ENCODE results near the gene TXNRD1.
A peak's percentile ranks its signal among the peaks of the same experiment; 100 is the strongest.
"Not testable (repeated sequence)": the region's sequence is repeated elsewhere in the genome, so short reads cannot be mapped to it uniquely, and the experiment has no call there.

The TXNRD1 gene

DNA sequence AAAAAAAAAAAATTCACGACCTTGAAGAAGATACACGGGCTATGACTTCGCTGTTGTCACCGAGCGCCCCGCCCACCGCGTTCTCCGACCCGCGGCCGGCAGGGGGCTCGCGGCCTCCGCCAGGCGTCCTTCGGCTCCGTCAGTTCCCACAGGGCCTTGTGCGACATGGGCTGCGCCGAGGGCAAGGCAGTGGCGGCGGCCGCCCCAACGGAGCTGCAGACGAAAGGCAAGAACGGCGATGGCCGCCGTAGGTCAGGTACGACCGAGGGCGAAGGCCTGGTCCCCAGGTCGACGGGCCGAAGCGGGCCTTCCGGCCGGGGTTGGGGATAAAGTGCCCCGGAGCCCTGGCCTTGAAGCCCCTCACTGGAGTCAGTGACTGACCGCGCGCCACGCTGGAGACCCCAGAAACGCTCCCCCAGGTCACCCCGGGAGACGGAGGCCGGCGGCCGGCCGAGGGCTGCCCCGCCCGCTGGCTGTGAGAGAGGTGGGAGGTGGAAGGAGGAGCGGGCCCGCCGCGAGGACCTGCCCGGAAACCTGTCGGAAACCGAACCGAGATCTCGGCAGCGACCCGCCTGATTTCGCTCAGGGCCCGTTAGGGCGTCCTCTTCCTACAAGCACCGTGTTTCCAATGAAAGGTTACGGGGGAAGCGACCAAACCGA lies at the start of gene TXNRD1:
TXNRD1 (plus strand) TSS at position 142 of the 660 bp plus-strand sequence; CDS start at position 166, 24 bp downstream.
- DNase-seq = peak in 12 of 14 donors; percentile 8 to 62 (median 28)

DNA sequence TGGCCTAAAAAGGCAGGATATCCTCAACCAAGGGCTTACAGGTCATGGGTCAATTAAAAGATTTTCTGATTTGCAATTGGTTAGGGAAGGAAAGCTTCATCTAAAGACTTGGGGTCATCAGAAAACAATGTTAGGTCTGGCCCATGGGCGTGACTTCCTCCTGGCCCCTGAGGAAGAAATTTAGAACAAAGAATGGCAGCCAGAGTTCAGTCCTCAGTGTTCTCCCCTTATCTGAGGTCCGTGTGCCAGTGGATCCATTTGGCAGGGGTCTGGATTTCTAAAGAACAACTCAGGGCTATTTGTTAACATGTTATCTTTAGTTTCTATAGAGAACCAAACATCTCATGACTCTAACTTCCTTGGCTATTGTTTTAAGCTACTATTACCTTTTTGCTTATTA lies 49.8 kb upstream of the TXNRD1 start:
- DNase-seq = no peak

DNA sequence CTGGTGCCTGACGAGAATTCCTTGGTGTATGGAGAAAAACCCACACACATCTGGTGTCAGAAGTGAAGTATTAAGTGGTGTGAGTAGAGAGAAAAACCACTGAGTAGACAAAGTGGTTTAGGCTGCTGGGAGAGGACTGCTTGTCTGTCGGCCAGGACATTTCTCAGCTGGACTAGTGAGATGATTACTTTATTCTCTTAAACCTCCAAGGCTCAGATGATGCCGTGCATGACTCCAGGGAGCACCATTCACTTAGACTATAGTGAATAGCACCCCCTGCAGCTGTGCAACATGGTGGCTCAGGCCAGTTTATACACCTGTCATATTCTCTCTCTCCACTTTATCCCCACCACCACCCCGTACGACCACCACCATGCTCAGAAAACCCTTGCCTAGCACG lies 49.1 kb upstream of the TXNRD1 start:
- no peak for DNase-seq

DNA sequence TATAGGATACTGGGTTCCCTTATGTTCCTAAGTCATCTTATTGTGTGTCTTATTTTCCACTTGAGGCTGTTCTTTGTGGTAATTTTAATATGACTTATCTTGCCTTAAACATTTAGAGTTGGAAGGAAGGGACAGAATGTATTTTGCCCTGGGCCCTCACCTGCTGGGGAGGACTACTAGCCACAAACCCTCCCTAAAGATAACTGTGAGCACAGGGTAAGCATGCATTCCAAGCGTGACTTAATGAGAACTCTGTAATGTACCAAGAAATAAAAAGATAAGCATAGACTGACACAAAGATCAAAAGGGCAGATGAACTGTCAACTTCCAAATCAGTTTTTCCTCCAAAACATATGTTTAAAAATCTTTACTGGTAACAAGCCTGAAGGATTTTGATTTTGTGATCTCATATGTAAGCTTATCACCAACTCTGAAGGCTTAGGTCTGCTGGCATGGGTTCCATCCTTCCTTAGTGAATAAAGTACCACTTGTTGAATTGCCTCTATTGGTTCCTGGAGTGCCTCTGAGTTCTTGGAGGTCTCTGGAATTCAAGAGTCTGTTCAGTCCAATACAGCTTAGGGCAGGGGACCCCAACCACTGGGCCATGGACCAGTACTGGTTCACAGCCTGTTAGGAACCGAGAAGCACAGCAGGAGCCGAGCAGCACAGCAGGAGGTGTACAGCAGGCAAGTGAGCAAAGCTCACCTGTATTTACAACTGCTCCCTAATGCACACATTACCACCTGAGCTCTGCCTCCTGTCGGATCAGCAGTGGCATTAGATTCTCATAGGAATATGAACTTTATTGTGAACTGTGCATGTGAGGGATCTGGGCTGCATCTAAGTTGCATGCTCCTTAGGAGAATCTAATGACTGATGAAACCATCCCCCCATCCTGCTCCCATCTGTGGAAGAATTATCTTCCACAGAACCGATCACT lies 47.8 kb upstream of the TXNRD1 start:
- DNase-seq = no peak

DNA sequence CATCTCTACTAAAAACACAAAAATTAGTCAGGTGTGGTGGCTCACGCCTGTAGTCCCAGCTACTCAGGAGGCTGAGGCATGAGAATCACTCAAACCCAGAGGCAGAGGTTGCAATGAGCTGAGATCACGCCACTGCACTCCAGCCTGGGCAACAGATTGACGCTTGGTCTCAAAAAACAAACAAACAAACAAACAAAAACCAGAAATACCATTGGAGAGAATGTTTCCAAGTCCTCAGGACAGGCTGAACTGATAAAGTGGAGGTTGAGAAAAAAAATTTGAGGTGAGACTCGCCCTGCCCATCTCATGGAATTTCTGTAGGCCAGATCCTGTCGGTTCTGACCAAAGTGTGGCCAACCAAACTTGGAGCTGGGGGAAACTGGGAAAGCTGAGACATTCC lies 47.0 kb upstream of the TXNRD1 start:
- DNase-seq = no peak

DNA sequence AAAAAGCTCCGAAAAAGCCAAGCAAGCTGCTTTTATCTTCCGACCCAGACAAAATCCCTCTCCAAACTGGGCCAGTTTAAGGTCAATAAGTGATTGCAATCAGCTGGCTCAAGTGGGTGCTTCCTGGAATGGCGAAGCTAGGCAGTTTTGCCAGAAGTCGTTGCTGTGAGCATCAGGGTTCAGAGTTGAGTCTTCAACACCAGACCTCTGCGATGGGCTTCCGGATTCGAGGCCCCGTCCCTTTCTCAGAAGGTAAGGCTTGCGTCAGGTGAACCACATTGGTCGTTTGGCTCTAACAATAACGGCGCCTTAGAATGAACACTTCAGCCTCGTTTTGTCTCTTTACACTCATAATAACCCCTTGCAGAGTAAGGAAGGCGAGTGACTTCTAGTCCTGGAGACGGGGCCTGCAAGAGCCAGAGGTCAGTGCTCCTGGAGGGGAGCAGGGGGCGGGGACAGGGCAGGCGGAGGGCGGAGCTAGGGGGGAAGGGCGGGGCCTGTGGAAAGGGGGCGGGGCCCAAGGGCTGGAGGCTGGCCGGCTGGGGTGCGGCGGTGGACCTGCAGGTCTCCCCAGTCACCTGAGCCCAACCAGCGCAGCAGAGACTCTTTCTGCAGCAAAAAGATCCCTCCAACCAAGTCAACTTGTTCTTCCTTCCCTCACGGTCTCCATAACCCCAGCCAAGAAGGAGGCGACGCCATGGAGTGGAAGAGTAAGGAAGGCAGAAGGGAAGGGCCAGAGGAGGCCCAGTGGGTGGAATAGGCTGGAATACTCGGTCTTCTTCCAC lies 43.6 kb upstream of the TXNRD1 start:
- DNase-seq = no peak

DNA sequence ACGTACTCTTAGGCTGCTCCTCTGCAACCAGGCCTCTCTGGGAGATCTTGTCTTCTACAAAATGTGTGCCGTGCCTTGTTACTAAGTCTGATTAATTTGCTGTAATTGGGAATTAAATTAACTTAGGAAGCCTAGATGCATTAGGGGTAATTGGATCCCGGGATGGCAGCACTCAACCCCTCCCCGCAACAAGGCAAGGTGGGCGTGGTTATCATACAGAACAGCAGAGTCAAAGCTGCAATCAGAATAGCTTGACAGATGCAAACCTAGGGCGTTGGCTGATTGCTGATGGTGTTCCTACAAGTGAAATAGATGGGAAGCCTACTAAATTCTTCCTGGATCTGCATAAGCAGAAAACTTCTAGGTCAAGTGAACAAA lies 43.0 kb upstream of the TXNRD1 start:
- no peak for DNase-seq

DNA sequence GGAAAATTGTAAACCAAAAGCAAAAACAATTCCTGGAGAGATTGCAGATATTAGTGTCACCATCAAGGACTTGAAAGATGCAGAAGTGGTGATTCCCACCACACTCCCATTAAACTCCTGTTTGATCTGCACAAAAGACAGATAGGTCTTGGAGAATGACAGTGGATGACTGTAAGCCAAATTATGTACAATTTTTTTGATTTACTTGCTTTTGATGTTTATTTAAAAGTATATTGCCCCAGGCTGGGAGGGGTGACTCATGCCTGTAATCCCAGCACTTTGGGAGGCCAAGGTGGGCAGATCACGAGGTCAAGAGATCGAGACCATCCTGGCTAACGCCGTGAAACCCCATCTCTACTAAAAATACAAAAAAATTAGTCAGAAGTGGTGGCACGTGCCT lies 41.8 kb upstream of the TXNRD1 start:
- not testable (repeated sequence) for DNase-seq

DNA sequence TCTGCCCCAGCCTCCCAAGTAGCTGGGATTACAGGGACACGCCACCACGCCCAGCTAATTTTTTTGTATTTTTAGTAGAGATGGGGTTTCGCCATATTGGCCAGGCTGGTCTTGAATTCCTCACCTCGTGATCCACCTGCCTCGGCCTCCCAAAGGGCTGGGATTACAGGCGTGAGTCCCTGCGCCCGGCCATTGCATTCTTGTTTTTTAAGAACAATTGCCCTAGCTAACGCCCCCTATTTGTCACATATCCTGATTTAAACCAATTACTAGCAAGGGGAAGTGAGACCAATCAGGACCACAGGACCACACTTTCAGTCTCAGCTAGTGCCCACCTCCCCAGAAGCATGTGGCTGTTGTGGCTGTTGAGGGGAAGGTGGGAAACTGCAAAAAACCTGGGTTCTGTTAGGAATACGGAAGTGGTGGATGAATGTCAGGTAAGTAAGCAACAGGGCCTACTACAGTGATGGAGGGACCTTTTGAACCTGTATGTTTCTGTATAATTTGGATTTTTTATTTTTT lies 39.8 kb upstream of the TXNRD1 start:
- DNase-seq = no peak

DNA sequence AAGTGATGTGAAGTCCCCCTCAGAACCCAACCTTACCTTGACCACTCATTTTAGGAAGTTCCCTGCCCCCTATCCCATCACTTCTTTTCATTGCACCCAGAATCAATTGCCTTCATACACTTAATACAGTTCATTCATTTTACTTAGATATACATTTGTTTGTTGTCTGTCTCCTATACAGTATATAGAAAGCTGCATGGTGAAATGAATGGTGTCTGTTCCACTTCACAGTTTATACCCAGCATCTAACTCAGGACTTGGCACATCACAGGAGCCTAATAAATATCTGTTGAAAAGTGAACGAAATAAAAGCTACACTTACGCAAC lies 38.3 kb upstream of the TXNRD1 start:
- no peak for DNase-seq

DNA sequence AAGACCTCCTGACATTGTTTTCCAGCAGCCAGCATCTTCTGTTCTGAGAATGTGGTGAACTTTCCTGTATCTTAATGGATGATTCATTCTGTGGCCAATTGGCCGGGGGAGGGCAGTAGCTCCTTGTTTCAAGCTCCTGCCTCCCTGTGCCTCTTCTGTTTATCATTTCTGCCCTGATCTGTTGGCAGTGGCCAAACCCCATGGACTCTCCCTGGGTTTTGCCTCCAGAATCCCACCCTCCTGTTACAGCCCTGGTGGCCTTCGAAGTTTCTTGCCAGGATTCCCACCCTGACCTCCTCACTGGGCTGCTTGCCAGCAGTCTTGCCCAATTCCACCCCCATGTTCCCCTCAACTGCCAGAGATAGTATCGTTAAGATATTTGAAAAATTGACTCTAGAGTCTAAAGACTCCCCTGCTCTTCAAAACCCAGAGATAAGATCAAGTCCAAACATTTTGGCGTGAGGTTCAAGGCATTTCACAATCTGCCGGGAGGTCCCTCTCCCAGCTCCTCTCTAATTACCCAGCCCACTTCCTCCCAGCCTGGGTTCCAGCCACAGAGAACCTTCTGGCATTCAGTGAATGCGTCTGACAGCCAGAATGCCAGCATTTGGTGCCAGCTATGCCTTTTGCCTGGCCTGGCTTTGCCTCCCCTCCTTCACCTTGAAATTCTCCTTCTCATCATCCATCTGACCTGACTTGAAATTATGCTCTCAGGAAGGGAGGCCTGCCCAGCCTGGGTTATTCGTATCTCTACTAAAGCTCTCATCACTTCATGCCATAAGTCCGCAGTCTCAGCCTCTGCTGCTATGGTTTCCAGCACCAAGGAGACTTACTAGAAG lies 37.7 kb upstream of the TXNRD1 start:
- DNase-seq = peak in 3 of 14 donors; percentile 11 to 37 (median 17)

DNA sequence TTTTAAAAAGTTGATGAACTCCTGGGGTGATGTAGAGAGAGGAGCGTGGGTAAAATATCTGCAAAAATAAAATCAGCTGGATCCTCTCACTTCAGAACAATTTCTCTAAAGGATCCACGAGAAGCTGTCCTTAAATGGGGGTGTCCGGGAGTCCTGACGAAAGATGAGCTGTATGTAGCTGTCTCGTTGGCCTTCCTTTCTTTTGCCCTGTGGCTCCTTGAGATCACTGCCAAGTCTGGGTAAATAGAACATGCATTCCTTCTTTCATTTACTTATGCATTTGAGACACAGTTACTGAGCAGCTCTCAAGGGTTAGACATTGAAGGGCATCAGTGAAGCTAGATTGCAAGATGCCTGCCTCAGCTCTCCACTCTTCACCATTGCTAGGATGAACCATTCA lies 35.2 kb upstream of the TXNRD1 start:
- no peak for DNase-seq

DNA sequence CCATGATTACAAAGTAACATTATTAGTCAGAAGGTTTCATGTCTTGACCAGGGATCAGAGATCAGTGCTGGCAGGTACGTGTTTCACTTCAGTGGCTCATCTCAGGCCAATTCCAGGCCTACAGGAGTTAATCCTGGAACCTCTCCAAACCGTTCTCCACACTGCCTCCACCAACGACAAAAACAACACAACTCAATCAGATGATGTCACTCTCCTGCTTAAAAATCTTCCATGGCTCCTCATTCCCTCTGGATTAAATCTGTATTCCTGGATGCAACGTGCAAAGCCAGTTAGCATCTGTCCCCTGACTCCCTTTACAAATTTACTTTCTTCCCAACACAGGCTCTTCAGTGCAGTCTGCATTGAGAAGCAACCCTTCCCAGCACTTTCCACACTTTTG lies 34.3 kb upstream of the TXNRD1 start:
- no peak for DNase-seq

DNA sequence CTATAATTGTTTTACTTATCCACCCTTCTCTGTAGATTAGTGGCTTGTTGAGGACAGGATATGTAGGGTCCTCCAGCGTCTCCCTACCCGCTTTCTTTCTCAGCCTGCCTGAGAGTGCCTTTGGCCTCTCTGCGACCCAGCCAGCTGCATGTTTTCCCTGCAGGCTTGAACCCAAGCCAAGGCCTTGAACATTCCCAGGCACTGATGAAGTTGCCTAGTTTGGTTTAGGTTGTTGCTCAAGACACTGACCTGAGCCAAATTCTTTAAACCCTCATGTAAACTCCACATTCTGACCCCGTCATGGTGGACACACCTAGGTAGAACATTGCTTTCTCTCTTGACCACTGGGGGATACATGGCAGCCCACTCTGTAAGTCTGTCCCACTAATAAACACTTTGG lies 33.4 kb upstream of the TXNRD1 start:
- DNase-seq = no peak

DNA sequence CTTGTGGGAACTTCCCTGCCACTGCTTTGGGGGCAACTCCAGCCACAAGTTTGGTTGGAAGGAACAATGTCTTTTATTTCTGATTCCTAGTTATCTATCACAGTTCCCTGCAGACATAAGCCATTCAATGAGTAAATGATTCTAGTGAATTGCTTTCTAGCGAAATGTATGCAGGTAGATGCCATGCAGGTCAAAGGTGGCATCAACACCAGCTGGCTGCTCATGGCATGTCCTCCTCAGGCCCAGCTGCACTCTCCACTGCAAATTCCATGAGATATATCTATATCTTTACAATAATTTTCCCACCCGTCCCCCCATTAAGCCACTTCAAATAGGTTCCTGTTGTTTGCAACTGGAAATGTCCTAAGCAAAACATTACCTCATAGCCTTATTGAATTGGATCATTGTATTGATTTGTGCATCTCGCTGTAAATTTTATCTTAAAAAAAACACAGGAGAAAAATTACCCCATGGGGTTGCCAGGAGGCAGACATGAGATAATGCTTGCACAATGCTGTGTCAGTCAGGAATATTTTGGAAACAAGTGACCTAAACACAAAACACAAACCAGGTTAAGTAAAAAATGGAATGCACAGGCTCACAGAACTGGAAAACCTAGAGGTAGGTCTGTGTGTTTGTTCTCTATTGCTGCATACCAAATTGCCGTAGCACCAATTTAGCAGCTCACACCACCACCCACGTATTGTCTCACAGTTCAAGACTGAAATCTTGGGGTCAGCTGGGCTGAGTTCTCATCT lies 32.8 kb upstream of the TXNRD1 start:
- DNase-seq = no peak

DNA sequence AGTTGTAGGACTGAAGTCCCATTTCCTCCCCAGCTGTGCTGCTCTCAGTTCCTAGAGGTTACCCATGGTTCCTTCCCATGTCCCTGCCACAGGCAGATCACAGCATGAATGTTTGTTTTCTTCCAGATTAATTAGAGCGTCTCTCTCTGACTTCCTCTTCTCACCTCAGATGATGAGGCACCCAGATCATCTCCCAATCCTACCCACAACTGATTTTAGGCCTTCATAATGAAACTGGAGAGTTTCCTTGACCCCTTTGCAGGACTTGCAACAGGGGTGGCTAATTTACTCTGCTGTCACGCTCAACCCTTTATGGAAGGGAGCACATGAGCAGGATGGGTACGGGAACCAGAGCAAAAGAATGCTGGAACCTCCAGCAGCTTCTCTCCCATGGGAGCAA lies 32.1 kb upstream of the TXNRD1 start:
- no peak for DNase-seq

DNA sequence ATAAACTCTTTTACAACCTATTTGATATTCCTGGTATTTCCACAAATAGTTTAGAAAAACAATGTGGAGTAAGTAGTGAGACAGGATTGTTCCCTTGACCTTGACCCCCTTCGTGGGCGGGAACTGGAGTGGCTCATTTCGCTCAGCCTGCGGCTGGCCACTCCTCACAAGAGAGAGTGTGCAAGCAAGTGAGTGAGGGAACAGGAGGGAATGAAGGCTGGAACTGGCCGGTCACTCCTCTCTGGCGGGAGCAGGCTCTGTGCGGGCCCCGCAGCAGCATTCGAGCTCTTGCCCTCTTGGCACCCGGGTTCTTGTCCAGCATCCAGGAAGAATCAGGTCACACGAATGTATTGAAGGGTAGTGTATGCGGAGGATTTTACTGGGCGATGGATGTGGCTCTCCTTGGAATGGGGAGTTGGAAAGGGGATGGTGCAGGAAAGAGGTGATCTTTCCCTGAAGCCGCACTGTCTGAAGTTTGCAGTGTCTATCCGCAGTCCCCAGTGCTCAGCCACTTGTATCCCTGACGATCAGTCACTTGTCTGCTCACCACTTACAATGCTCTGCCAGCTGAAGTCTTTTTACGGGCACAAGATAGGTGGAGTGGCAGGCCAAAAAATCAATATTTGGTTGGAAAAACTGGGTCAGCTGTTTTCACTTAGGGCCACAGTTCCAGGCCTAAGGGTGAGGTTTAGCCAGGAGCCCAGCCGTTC lies 28.0 kb upstream of the TXNRD1 start:
- DNase-seq = no peak

DNA sequence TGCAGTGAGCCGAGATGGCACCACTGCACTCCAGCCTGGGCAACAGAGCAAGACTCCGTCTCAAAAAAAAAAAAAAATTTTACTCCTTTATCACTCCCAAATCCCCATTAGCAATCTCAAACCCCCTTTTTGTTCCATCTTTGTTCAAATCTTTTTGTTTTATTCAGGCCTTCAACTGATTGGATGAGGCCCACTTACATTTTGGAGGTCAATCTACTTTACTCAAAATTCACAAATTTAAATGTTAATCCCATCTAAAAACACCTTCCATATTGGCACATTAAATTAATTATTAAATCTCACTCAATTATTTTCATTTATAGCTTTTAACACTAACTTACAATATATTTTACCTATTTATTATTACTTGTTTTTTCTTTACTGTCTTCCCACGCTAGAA lies 27.0 kb upstream of the TXNRD1 start:
- no peak for DNase-seq

DNA sequence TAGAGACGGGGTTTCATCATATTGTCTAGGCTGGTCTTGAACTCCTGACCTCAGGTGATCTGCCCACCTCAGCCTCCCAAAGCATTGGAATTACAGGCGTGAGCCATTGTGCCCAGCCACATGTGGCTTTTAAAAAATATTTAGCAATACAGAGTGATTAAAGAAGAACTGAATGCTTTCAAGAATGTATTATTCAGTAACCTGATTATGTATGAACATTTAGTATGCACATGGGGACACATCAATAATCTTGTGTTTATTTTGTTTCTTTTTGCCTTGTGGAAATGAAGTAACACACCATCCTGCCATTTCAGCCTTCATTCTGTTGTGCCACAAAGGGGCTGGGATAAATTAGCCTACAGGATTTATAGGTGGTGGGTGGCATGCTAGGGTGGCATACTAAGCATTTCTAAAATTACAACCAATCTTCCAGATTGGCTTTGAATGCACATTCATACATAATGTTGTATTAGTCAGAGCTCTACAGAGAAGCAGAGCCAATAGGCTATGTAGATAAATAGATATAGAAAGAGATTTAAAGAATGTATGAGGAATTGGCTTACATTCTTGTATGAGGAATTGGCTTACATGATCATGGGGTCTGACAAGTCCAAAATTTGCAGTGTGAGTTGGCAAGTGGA lies 25.5 kb upstream of the TXNRD1 start:
- no peak for DNase-seq

DNA sequence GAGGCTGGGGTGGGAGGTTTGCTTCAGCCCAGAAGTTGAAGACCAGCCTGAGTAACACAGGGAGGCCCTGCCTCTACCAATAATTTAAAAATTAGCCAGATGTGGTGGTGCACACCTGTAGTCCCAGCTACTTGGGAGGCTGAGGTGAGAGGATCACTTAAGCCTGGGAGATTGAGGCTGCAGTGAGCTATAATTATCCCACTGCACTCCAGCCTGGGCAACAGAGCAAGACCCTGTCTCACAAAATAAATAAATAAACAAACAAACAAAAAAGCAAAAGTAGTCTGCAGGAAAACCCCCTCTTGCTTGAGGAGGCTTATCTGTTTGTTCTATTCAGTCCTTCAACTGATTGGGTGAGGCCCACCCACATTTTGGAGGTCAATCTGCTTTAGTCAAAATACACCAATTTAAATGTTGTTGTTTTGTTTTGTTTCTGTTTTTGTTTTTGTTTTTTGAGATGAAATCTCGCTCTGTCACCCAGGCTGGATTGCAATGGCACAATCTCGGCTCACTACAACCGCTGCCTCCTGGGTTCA lies 24.9 kb upstream of the TXNRD1 start:
- no peak for DNase-seq
